Activated T-cell treated with anti-CD3 and anti-CD28 coated beads, Interleukin-2, amount 50 U/mL, for 72 hours (primary cell): ENCODE data around the gene FRMD7. TPM values are rescaled to one million over a fixed set of nuclear protein-coding genes. Genes with fewer than 3 reads are reported as not detected.
"Not testable (repeated sequence)": the region's sequence is repeated elsewhere in the genome, so short reads cannot be mapped to it uniquely, and the experiment has no call there.

Experiments used
- ATAC-seq, 2 donors: fragments of 150-1000 bp; cut with Tn5 transposase; replicated peaks in 1 of 2; 2 replicates each; pipeline ENCODE4 v1.10.0; 2021; ENCODE audit warnings: moderate library complexity in 2 of 2, mild to moderate bottlenecking in 1 of 2
- DNase-seq, 2 donors: peaks; one replicate each; pipeline ENCODE4 v3.0.0; 2021 to 2022; ENCODE audit warnings: mixed read lengths in 1 of 2
- H3K27ac Mint-ChIP-seq: one replicate; pipeline ENCODE4 v1.8.0; 2022; ENCODE audit warnings: mild to moderate bottlenecking, moderate library complexity, mixed read lengths
- H3K27me3 Mint-ChIP-seq: one replicate; pipeline ENCODE4 v1.8.0; 2022; ENCODE audit warnings: low read depth, mixed read lengths
- H3K36me3 Mint-ChIP-seq, 2 donors: one replicate each; pipeline ENCODE4 v1.8.0; 2022; ENCODE audit warnings: mixed read lengths in 2 of 2, mild to moderate bottlenecking in 1 of 2; ENCODE audit not compliant: insufficient read depth in 2 of 2
- H3K4me1 Mint-ChIP-seq: one replicate; pipeline ENCODE4 v1.8.0; 2022; ENCODE audit warnings: low read depth, mixed read lengths
- H3K4me3 Mint-ChIP-seq, 2 donors: one replicate each; pipeline ENCODE4 v1.8.0; 2022; ENCODE audit warnings: mild to moderate bottlenecking in 2 of 2, mixed read lengths in 2 of 2, moderate library complexity in 2 of 2
- H3K9me3 Mint-ChIP-seq, 2 donors: one replicate each; pipeline ENCODE4 v1.8.0; 2022; ENCODE audit warnings: mixed read lengths in 2 of 2
- total RNA-seq, 2 donors: library from RNA; stranded (reverse); gene quantifications; one replicate each; pipeline ENCODE4 v1.2.3, GENCODE V29; 2022

FRMD7 gene, protein sequence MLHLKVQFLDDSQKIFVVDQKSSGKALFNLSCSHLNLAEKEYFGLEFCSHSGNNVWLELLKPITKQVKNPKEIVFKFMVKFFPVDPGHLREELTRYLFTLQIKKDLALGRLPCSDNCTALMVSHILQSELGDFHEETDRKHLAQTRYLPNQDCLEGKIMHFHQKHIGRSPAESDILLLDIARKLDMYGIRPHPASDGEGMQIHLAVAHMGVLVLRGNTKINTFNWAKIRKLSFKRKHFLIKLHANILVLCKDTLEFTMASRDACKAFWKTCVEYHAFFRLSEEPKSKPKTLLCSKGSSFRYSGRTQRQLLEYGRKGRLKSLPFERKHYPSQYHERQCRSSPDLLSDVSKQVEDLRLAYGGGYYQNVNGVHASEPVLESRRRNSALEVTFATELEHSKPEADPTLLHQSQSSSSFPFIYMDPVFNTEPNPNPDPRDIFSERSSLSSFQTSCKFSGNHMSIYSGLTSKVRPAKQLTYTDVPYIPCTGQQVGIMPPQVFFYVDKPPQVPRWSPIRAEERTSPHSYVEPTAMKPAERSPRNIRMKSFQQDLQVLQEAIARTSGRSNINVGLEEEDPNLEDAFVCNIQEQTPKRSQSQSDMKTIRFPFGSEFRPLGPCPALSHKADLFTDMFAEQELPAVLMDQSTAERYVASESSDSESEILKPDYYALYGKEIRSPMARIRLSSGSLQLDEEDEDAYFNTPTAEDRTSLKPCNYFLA
- total RNA-seq: not detected

DNA sequence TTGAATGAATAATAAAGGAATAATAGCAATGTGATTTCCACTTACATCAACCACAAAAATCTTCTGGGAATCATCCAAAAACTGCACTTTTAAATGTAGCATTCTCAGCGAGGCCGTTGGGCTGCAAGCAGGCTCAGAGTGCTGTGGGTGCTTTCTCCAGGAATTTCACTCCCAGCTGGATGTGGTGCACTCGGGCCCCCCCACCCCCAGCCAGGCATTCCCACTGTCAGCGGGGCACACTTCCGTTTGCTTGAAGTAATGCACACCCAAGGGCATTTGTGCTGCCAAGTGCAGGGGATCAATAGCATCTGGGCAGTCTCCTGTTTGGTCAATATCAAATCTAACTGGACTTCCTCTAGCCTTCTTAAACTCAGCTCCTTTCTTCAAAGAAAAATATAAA, at the start of gene FRMD7:
Gene FRMD7, minus strand, starts transcription at position 278 of the 400 bp plus-strand sequence. Its CDS starts 176 bp downstream, at position 102.
- ATAC-seq (no peak), DNase-seq (no peak)
- H3K4me3 Mint-ChIP-seq: no peak within 1 kb of the TSS
- peaks cover 49% of the 10 kb centered on the region for H3K27me3 Mint-ChIP-seq
- H3K4me1 Mint-ChIP-seq: no peaks in the 10 kb centered on the region
- H3K36me3 Mint-ChIP-seq: no peaks in the 10 kb centered on the region
- H3K27ac Mint-ChIP-seq: no peak within 1 kb of the TSS
- no peaks in the 10 kb centered on the region for H3K9me3 Mint-ChIP-seq

DNA sequence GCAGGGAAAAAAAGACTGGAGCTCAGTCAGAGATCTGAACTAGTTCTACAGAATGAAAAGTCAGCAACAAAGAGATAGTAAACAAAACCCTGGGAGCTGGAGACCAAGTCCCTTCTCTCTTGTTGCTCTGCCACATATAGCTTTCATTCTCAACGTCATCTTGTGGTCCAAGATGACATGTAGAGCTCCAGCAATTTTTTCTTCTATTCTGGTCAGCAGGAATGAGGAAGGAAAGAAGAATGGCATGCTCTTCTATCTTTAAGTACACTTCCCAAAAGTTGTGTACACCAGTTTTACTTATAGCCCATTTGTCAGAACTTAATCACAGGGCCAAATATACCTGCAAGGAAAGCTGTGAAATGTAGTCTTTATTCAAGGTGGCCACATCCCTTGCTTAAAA, 45.8 kb upstream of the FRMD7 start:
- H3K27me3 Mint-ChIP-seq: peaks cover 15% of the 10 kb centered on the region
- H3K27ac Mint-ChIP-seq: no peak overlapping the region
- no peak for DNase-seq
- ATAC-seq: no peak
- no peaks in the 10 kb centered on the region for H3K9me3 Mint-ChIP-seq
- no peaks in the 10 kb centered on the region for H3K4me1 Mint-ChIP-seq
- no peak overlapping the region for H3K4me3 Mint-ChIP-seq
- H3K36me3 Mint-ChIP-seq: no peaks in the 10 kb centered on the region

DNA sequence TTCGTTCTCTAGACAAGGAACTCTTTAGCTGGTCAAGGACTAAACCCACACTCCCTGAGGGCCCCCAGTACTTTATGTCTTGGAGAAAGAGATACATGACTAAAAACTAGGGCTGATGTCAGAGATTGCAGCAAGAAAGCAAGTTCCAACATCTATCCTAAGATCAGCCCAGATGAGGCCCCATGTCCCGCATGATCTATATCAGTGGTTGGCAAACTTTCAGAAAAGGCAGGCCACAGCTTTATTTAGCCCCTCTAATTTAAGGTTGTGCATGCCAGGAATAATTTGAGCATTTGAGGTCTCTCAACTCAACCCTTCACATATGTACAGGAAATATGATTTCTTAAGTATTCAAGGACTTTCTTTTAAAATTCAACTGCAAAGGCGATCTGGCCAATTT, 44.1 kb upstream of the FRMD7 start:
- no peaks in the 10 kb centered on the region for H3K9me3 Mint-ChIP-seq
- ATAC-seq: no peak
- no peaks in the 10 kb centered on the region for H3K4me1 Mint-ChIP-seq
- no peak for DNase-seq
- no peak overlapping the region for H3K27ac Mint-ChIP-seq
- H3K36me3 Mint-ChIP-seq: no peaks in the 10 kb centered on the region
- H3K27me3 Mint-ChIP-seq: peaks cover 20% of the 10 kb centered on the region
- H3K4me3 Mint-ChIP-seq: no peak overlapping the region

DNA sequence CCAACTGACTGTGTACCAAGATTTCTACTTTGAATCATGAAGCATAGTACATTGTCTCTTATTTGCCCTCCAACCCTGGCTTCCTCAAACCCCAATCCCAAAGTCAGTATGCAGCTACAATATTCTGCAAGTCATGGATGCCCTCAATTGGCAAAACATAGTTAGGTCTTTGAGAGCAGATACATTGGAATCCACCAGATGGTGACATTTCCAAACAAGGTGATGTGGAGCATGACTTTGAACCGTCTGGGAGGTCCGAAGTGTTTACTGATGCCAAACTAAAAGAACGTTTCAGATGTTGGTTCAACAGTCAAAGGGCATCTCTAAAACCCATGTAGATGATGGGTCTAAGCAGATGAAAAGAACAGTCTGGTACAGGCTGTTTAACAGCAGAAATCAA, 43.7 kb upstream of the FRMD7 start:
- DNase-seq: no peak
- ATAC-seq: no peak
- Mint-ChIP-seq H3K4me1 (no peaks in the 10 kb centered on the region), H3K4me3 (no peak overlapping the region), H3K27me3 (peaks cover 24% of the 10 kb centered on the region), H3K27ac (no peak overlapping the region), H3K36me3 (no peaks in the 10 kb centered on the region), H3K9me3 (no peaks in the 10 kb centered on the region)

DNA sequence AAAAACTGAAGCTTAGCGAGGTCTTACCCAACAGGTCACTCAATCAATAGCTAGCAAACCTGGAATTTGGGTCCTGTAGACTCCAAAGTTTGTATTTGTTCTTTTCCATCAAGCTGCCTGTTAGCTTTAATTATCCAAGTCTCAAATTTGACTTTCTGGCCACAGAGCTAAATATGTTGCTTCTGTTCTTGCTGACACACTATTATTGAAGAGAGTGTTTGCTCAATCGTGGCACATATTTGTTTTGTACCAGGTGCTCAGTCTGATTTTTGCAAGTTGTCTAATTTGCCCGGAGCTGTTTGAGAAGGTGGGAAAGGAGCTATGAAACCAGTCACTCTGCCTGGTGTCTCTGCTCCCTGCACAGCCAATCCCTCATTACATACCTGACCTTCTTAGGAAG, 41.7 kb upstream of the FRMD7 start:
- Mint-ChIP-seq H3K4me3 (no peak overlapping the region), H3K27ac (no peak overlapping the region), H3K4me1 (no peaks in the 10 kb centered on the region), H3K9me3 (no peaks in the 10 kb centered on the region), H3K36me3 (no peaks in the 10 kb centered on the region), H3K27me3 (peaks cover 33% of the 10 kb centered on the region)
- ATAC-seq (no peak), DNase-seq (no peak)

DNA sequence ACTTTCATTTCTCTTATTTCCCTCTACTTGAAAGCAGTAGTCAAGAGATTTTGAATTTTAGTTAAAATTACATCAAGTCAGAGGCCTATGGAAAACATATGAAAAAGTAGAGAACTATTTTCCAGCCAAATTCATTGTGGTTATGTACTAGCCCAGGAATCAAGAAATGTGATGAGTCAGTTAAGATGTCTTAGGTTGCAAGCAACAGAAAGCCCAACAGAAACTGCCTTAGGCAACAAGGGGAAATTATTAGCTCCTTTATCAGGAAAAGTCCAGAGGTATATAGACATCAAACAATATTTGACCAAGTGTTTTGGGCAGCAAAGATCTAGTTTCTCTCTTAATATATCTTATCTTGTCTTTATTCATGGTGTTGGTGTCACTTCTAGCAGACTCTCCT, 37.8 kb upstream of the FRMD7 start:
- peaks cover 2 to 5% of the 10 kb centered on the region in 2 donors for H3K36me3 Mint-ChIP-seq
- ATAC-seq: no peak
- DNase-seq: no peak
- H3K27ac Mint-ChIP-seq: no peak overlapping the region
- peaks cover 0 to 5% of the 10 kb centered on the region in 2 donors for H3K9me3 Mint-ChIP-seq
- H3K4me1 Mint-ChIP-seq: no peaks in the 10 kb centered on the region
- no peak overlapping the region for H3K4me3 Mint-ChIP-seq
- peaks cover 52% of the 10 kb centered on the region for H3K27me3 Mint-ChIP-seq

DNA sequence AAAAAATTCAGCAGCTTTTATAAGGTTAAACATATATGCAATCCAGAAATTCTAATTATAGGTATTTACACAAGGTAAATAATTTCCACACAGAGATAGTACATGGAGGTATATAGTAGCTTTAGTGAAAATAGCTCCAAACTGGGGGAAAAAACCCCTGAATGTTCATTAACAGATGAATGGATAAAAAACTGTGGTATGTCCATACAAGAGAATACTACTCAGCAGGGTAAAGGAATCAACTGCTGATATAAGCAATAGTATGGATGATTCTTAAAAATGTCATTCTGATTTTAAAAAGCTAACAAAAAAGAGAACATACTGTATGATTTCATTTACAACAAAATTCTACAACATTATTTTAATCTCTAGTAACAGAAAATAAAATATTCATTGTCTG, 37.2 kb upstream of the FRMD7 start:
- Mint-ChIP-seq H3K27ac (no peak overlapping the region), H3K4me3 (no peak overlapping the region), H3K9me3 (peaks cover 0 to 5% of the 10 kb centered on the region in 2 donors), H3K4me1 (no peaks in the 10 kb centered on the region), H3K27me3 (peaks cover 56% of the 10 kb centered on the region), H3K36me3 (peaks cover 2 to 6% of the 10 kb centered on the region in 2 donors)
- ATAC-seq (no peak), DNase-seq (no peak)

DNA sequence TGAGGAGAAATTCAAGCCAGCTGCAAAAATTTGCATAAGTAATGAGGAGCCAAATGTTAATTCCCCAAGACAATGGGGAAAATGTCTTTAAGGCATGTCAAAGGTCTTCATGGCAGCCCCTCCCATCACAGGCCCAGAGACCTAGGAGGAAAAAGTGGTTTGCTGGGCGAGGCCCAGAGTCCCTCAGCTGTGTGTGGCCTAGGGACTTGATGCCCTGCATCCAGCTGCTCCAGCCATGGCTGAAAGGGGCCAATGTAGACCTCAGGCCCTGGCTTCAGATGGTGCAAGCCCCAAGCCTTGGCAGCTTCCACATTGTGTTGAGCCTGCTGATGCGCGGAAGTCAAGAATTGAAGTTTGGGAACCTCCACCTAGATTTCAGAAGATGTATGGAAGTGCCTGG, 35.3 kb upstream of the FRMD7 start:
- ATAC-seq, DNase-seq, H3K4me3 Mint-ChIP-seq, H3K27ac Mint-ChIP-seq, H3K4me1 Mint-ChIP-seq, H3K9me3 Mint-ChIP-seq, H3K36me3 Mint-ChIP-seq: not testable (repeated sequence)
- peaks cover 56% of the 10 kb centered on the region for H3K27me3 Mint-ChIP-seq

DNA sequence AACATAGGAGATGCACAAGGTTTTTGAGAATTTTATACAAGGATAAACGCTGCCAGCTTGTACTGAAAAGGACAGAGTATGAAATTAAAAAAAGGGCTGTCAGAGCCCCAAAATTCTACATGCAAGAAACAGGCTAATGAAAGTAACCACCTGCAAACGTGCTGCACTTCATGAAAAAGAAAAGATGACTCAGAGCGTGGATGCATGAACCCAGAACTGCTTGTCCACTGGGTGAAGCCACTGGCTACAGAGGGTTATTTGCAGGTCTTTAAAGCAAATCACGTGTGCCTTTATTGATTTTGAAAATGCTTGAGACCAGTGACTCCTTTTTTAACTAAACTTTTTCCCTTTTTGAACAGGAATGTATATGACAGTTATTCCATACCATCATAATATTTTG, 25.3 kb upstream of the FRMD7 start:
- no peak for ATAC-seq
- H3K4me3 Mint-ChIP-seq: no peak overlapping the region
- H3K36me3 Mint-ChIP-seq: no peaks in the 10 kb centered on the region
- no peaks in the 10 kb centered on the region for H3K9me3 Mint-ChIP-seq
- DNase-seq: no peak
- H3K4me1 Mint-ChIP-seq: no peaks in the 10 kb centered on the region
- H3K27ac Mint-ChIP-seq: no peak overlapping the region
- H3K27me3 Mint-ChIP-seq: peaks cover 25% of the 10 kb centered on the region

DNA sequence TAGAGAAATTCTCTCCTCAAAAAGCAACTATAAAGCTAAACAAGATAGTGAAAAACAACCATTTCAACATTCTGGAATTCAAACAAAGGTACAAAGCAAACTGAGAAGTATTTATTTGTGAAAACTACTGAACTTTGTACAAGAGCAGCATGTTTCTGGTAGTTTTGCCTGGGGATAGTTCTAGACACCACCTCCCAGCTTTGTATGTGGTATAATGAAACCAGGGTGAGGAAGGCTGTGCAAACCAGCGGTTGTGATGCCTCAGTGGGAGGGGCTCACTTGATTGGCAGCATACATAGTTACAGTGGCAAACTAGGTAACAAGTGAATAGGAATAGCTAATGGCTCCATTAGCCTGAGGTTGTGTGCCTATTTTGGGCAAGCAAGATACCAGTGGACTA, 18.6 kb upstream of the FRMD7 start:
- no peaks in the 10 kb centered on the region for H3K4me1 Mint-ChIP-seq
- H3K9me3 Mint-ChIP-seq: no peaks in the 10 kb centered on the region
- no peaks in the 10 kb centered on the region for H3K36me3 Mint-ChIP-seq
- no peak for ATAC-seq
- no peak for DNase-seq
- H3K4me3 Mint-ChIP-seq: no peak overlapping the region
- peaks cover 41% of the 10 kb centered on the region for H3K27me3 Mint-ChIP-seq
- no peak overlapping the region for H3K27ac Mint-ChIP-seq

DNA sequence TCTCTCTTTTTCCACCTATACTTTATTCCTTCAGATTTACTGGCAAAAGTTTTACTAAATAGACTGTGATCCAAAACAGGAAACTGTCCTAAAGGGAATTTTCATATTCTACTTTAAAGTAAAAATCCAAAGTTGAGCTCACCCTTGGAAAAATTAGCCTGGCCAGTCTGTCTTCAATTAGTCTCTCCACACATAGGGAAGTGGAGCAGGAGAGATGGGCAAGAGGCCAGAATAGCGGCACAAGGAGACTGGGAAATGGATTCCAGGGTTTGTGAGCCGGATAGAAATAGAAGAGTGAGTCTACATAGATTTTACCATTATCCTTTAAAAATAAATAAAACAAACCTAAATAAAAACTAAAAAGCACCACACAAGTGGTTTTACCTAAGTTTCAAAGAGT, 16.2 kb upstream of the FRMD7 start:
- no peaks in the 10 kb centered on the region for H3K9me3 Mint-ChIP-seq
- DNase-seq (no peak), ATAC-seq (no peak)
- H3K4me1 Mint-ChIP-seq: no peaks in the 10 kb centered on the region
- H3K27ac Mint-ChIP-seq: no peak overlapping the region
- H3K36me3 Mint-ChIP-seq: no peaks in the 10 kb centered on the region
- peaks cover 35% of the 10 kb centered on the region for H3K27me3 Mint-ChIP-seq
- no peak overlapping the region for H3K4me3 Mint-ChIP-seq

DNA sequence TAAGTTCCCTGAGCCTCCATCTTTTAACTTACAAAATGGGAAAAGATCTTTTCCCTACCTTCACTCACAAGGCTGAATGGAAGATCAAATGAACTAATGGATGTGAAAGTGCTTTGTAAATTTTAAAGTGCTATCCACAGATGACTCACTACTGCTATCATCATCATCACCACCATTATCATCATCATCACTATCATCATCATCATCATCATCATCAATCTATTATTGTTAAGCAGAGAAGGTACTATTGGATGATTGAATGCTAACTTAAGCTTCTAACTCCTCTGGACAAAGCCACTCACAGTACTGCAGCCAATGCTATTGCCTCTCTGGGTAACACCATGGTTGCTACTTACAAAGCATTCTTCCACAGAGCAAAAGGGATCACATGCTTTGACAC, 1.9 kb downstream of the FRMD7 start:
- no peaks in the 10 kb centered on the region for H3K9me3 Mint-ChIP-seq
- no peak for ATAC-seq

DNA sequence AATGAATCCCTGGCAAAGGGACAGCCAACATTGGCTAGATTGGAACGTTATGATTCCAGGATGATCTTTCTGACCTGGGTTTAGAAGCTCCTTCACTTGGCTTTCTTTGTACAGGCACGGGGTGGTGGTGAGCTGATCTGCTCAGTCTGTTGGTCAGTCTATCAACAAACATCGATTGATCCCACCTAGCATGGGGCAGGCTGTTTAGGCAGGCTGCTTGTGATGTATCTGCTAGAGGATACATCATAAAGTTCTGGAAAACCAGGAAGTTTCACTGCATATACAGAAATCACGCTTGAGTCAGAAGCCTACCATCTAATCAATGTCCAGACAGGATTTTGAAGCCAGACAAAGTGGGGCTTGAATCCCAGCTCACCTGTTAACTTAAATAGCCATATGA, 6.9 kb downstream of the FRMD7 start:
- Mint-ChIP-seq H3K27me3 (peaks cover 56% of the 10 kb centered on the region), H3K9me3 (no peaks in the 10 kb centered on the region), H3K4me1 (no peaks in the 10 kb centered on the region), H3K27ac (no peak overlapping the region), H3K36me3 (no peaks in the 10 kb centered on the region), H3K4me3 (no peak overlapping the region)
- DNase-seq (no peak), ATAC-seq (no peak)

More for the DNA sequence above, 1.9 kb downstream of the FRMD7 start:
- H3K36me3 Mint-ChIP-seq: no peaks in the 10 kb centered on the region
- H3K4me3 Mint-ChIP-seq: no peak overlapping the region
- H3K27me3 Mint-ChIP-seq: peaks cover 49% of the 10 kb centered on the region
- no peaks in the 10 kb centered on the region for H3K4me1 Mint-ChIP-seq
- H3K27ac Mint-ChIP-seq: no peak overlapping the region
- no peak for DNase-seq
